HG03571 (cell line): ENCODE data around the gene OSBPL10.
"Not testable (repeated sequence)": the region's sequence is repeated elsewhere in the genome, so short reads cannot be mapped to it uniquely, and the experiment has no call there.

Experiments
- ATAC-seq: cut with Tn5 transposase; IDR thresholded peaks from one replicate; pipeline ENCODE4 v1.9.1; 2021; ENCODE audit not compliant: unreplicated experiment

OSBPL10 gene

GRCh38 chr3:31723701-31724100 is 257.4 kb downstream of the OSBPL10 start:
- no peak for ATAC-seq

DNA sequence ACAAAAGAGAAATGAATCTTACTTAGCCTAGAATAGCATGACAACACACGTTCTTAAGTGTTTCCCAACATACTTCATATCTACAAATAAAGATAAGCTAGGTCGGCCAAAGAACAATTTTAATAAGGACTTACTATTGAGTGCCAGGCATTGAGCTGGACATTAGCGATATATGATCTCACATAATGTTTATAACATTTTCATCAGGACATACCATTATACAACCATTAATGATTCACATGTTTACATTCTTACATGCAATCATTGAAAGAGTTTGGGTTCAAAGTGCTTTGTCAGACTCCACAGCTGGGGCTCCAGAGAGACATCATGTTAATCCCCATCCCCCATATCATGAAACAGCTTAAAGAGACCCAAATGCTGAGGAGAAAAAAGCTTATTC is 259.4 kb downstream of the OSBPL10 start:
- ATAC-seq = no peak

GRCh38 chr3:31714495-31715280 is 266.4 kb downstream of the OSBPL10 start:
- no peak for ATAC-seq

DNA sequence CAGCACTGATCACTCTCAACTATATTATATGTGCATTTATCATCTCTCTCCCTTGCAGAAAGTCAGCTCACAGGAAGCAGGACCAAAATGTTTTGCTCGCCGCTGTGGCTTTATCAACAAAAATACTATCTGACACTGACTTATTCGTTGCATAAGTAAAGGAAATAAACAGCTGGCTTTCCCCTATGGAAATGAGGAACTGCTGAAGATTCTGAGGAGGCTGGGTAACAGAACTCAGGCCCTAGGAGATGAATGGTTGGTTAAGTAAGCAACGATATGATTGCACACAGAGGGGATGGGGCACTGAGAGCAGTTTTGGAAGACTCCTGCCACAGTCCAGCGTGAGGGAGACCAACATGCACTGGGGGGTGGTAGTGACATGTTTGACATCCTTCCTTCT is 267.2 kb downstream of the OSBPL10 start:
- no peak for ATAC-seq

GRCh38 chr3:31710123-31710803 is 270.8 kb downstream of the OSBPL10 start:
- ATAC-seq = no peak

GRCh38 chr3:31709526-31709925 is 271.5 kb downstream of the OSBPL10 start:
- ATAC-seq = no peak

- no peak for ATAC-seq
Measured at GRCh38 chr3:31709005-31709404, 272.1 kb downstream of the OSBPL10 start.

DNA sequence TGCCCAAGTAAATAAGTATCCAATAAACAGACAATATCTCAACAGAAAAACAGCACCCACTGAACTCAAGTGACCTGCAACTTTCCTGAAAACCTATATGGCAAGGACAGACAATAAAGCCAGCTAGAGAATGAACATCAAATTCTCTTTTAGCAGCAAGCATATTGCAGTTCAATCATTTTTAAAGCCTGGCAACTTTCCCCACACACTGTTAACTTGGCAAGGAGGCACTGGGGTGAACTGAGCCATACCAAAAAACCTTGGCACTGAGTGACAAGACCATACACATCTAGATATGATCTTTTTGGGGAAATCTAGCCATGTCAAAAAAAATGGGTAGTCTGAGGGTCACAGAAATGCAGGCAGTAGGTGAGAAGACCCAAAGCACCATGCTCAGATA is 273.8 kb downstream of the OSBPL10 start:
- ATAC-seq = no peak

DNA sequence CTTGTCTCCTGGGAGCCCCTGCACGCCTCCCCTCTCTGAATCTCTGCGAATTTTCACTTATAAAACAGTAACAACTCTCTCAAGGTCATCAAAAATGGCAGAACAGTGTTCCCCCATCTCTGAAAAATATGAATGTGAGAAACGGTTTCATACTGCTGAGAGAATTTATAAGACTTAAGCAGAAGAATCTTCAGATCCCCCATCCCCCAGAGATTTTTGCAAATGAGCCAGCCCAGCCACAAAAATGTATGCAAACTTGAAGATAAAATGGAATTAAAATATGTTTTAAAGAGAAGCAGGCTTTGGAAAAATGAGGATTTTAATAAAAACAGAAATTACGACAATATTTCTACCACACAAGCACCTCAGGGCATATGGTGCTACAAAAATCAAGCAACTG is 275.3 kb downstream of the OSBPL10 start:
- ATAC-seq = no peak

DNA sequence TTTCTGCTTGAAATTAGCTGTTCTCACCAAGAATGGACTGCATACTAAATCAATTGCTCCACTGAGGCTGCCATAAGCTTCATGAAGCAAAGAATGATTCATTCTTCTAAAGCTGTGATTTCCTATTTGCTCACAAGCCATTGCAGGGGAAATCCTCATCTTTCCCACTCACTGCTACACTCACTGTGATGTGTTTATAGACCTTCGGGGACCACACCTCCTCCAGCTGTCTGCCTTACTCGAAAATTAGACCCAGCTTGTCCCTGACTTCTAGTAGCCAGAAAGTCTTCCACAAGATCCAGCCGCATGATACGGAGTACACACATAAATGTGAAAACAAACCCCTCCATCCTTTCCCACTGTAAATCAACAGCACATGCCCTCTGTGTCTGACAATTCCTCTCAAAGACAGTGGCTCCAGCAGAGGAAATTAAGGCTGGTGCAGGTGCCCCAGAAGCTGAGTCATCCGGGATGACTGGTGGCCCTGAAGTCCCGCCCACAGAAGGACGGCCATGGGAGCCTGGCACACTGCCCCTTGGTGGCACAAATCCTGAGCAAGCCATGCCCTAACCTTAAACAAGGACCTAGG is 276.4 kb downstream of the OSBPL10 start:
- ATAC-seq = no peak

- no peak for ATAC-seq
Measured at GRCh38 chr3:31704156-31704555, 276.9 kb downstream of the OSBPL10 start.

DNA sequence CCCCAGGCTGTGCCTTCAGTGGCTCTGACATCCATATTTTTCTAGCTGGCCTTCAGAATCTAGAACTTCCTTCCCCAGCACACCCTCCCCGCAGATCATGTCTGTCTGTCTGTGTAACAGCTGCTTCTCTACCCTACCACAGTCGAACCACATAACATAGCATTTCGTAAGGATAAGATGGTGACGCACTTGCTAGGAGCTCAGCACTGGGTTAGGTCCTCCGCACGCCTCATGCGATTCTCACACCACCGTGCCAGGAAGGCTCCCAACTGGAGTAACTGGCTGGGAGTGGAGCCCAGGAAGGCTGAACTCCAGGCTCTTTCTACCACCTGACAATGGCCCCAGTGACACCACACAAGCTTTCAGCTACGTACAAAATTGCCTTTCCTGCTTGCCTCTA is 279.8 kb downstream of the OSBPL10 start:
- no peak for ATAC-seq

- ATAC-seq = no peak
Measured at GRCh38 chr3:31699309-31699953, 281.6 kb downstream of the OSBPL10 start.

- no peak for ATAC-seq
Measured at GRCh38 chr3:31696815-31697548, 284.1 kb downstream of the OSBPL10 start.

DNA sequence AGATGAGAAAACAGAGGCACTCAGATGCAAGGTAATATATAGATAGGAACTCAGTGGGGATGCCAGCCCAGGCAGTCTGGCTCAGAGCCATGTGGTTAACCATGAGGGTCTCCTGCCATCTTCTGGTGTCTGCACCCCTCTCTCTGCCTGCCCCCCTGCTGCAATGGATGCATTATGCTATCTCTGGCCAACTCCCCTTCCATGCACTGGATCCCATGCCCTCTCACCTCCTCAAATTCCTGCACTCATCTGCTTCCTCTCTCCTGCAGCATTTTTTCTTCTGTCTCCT is 285.1 kb downstream of the OSBPL10 start:
- ATAC-seq = no peak

DNA sequence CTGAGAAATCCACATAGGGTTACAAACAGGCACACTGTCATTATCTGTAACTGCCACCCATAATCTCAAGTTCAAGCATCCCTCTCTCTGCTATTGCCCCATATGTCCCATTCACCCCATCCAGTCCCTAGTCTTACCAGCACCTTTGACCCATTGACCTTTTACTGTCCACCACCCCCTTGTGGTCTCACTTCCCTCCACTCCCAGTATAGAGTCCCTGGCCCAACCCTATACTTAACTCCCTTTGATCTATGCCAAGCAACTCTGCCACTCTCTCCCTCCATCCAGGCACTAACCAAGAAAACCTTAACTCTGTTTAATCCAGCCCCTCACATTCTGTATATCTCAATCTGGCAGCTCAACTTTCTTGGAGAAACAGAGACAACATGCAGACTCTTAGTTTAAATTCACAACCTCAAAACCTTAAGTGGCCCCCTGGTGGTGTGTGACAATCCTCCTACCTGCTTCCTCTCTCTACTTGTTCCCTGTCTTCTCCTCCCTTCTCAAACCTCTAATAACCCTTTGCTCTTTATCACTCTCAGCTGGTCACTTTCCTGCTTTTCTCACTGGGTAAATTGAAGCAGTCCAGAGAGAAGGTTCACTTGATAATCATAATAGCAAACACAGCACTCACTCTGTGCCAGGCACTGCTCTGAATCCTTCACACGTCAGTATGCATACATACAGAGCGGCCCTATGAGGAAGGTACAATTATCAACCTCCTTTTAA is 285.6 kb downstream of the OSBPL10 start:
- no peak for ATAC-seq

GRCh38 chr3:31693346-31693745 is 287.7 kb downstream of the OSBPL10 start:
- ATAC-seq = no peak

DNA sequence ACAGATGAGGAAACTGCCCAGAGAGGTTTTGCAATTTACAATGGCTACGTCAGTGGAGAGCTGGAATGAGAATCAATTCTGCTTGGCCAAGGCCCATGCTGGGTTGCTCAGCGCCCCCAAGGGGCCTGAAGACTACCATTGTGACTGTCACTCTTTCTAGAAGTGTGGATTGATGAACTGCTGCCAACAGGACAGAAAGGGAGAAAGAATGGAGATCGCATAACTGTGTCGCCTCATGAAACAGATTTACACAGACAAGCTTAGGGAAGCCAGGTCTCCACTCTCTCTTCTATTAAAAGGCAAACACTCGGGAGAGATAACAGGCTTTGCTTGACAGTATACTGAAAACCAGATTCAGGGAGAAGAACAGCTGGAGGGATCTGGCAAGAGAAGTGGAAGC is 288.3 kb downstream of the OSBPL10 start:
- no peak for ATAC-seq

DNA sequence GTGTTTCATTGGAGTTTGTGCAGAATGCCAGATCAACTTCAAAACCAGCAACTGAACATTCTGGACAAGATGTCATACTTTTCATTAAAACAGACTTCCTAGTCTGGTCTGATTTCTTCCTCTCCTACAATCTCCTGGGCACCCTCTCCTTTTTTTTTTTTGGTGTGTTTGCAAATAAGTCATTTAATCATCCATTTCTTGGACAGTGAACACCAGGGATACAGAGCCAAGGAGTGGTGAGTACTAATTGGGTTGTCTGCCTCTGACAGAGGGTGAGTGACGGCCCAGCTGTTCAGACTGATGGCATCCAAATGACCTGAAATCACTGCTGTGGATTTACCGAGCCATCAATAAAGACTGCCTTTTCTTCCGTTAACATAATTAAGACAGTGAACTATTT is 290.3 kb downstream of the OSBPL10 start:
- ATAC-seq = no peak

DNA sequence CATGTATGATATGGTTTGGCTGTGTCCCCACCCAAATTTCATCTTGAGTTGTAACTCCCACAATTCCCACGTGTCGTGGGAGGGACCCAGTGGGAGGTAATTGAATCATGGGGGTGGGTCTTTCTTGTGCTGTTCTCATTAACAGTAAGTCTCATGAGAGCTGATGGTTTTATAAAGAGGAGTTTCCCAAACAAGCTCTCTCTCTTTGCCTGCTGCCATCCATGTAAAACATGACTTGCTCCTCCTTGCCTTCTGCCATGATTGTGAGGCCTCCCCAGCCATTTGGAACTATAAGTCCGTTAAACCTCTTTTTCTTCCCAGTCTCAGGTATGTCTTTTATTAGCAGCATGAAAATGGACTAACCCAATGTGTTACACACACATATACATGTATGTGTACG is 291.5 kb downstream of the OSBPL10 start:
- not testable (repeated sequence) for ATAC-seq

GRCh38 chr3:31688984-31689383 is 292.1 kb downstream of the OSBPL10 start:
- ATAC-seq = no peak
